SU-DHL-6 (cell line): ENCODE results near the gene EPHA4.

Experiments
- H2AFZ ChIP-seq: fragments of 200-600 bp; sonication (generic); 2 replicates; pipeline ENCODE4 v1.6.1; 2014; ENCODE audit warnings: low read depth, mild to moderate bottlenecking, moderate library complexity, mixed read lengths, antibody characterized with exemption, low read length; ENCODE audit not compliant: severe bottlenecking
- H3F3A ChIP-seq: fragments of 200-600 bp; shearing (Covaris generic); 2 replicates; pipeline ENCODE4 v1.6.0; 2016; ENCODE audit warnings: antibody characterized with exemption, mild to moderate bottlenecking; ENCODE audit not compliant: insufficient read depth
- H3K27ac ChIP-seq: fragments of 200-600 bp; sonication (generic); 2 replicates; pipeline ENCODE4 v1.5.1; 2016; ENCODE audit warnings: low read depth, mild to moderate bottlenecking, low read length, moderate library complexity, mixed read lengths
- H3K27me3 ChIP-seq: fragments of 200-600 bp; sonication (generic), shearing (Covaris generic); 2 replicates; pipeline ENCODE4 v1.6.0; 2014; ENCODE audit warnings: mild to moderate bottlenecking, low read length
- H3K36me3 ChIP-seq: fragments of 200-600 bp; sonication (generic); 2 replicates; pipeline ENCODE4 v1.6.1; 2014; ENCODE audit warnings: mild to moderate bottlenecking, low read length, mixed read lengths
- H3K4me2 ChIP-seq: fragments of 300-600, 200-600 bp; shearing (Covaris generic), sonication (generic); 2 replicates; pipeline ENCODE4 v1.6.0; 2014; ENCODE audit warnings: low read length, low read depth, mild to moderate bottlenecking; ENCODE audit not compliant: poor library complexity, severe bottlenecking
- H3K4me3 ChIP-seq: fragments of 200-600 bp; sonication (generic); 2 replicates; pipeline ENCODE4 v1.5.1; 2014; ENCODE audit warnings: antibody characterized with exemption, low read length, mild to moderate bottlenecking, mixed read lengths; ENCODE audit not compliant: insufficient read depth, poor library complexity, severe bottlenecking
- H3K79me2 ChIP-seq: fragments of 200-600 bp; sonication (generic); 2 replicates; pipeline ENCODE4 v1.6.1; 2014; ENCODE audit warnings: mild to moderate bottlenecking, low read length, moderate library complexity; ENCODE audit not compliant: insufficient read depth
- H3K9ac ChIP-seq: fragments of 200-600 bp; sonication (generic); 2 replicates; pipeline ENCODE4 v1.7.0; 2014; ENCODE audit warnings: mild to moderate bottlenecking, low read length
- H3K9me2 ChIP-seq: fragments of 200-600 bp; sonication (generic); replicated peaks from 2 replicates; pipeline ENCODE4 v1.6.1; 2014; ENCODE audit warnings: low read length; ENCODE audit not compliant: insufficient read depth
- H3K9me3 ChIP-seq: fragments of 200-600 bp; sonication (generic); 2 replicates; pipeline ENCODE4 v1.6.1; 2014; ENCODE audit warnings: low read length, mixed read lengths; ENCODE audit not compliant: insufficient read depth
- H4K20me1 ChIP-seq: fragments of 200-600 bp; sonication (generic); 2 replicates; pipeline ENCODE4 v1.6.1; 2014; ENCODE audit warnings: low read depth, mild to moderate bottlenecking, antibody characterized with exemption, low read length, moderate library complexity, mixed read lengths
- CTCF ChIP-seq: fragments of 200-600 bp; sonication (generic); IDR thresholded peaks from one replicate; pipeline ENCODE4 v1.5.1; 2017; ENCODE audit warnings: antibody characterized with exemption, mild to moderate bottlenecking, low read length, moderate library complexity; ENCODE audit not compliant: insufficient read depth, poor library complexity, severe bottlenecking
- EZH2phosphoT487 ChIP-seq: fragments of 200-600 bp; sonication (generic), shearing (Covaris generic); conservative IDR thresholded peaks from 2 replicates; pipeline ENCODE4 v1.6.1; 2018; ENCODE audit warnings: mild to moderate bottlenecking, antibody characterized with exemption, low read length, moderate library complexity, mixed read lengths

Gene EPHA4

GRCh38 chr2:221493391-221493790 is 78.7 kb downstream of the EPHA4 start:
- Histone ChIP-seq H3K4me2 (no peak overlapping the region), H3K27ac (no peak overlapping the region), H3K9me2 (no peaks in the 10 kb centered on the region), H4K20me1 (no peaks in the 10 kb centered on the region), H3K79me2 (no peaks in the 10 kb centered on the region), H3K36me3 (no peaks in the 10 kb centered on the region), H3K27me3 (no peaks in the 10 kb centered on the region), H3K9ac (no peak overlapping the region), H3K9me3 (no peaks in the 10 kb centered on the region), H3F3A (no peaks in the 10 kb centered on the region), H2AFZ (no peak overlapping the region), H3K4me3 (no peak overlapping the region)
- TF ChIP-seq EZH2phosphoT487 (no peak), CTCF (no peak)

GRCh38 chr2:221492636-221493035 is 79.5 kb downstream of the EPHA4 start:
- Histone ChIP-seq H3K4me3 (no peak overlapping the region), H3F3A (no peaks in the 10 kb centered on the region), H3K27ac (no peak overlapping the region), H3K9me2 (no peaks in the 10 kb centered on the region), H3K4me2 (no peak overlapping the region), H3K79me2 (no peaks in the 10 kb centered on the region), H3K27me3 (no peaks in the 10 kb centered on the region), H3K9me3 (no peaks in the 10 kb centered on the region), H3K9ac (no peak overlapping the region), H3K36me3 (no peaks in the 10 kb centered on the region), H2AFZ (no peak overlapping the region), H4K20me1 (no peaks in the 10 kb centered on the region)
- TF ChIP-seq EZH2phosphoT487 (no peak), CTCF (no peak)

- Histone ChIP-seq H3K27me3 (no peaks in the 10 kb centered on the region), H3K9me2 (no peaks in the 10 kb centered on the region), H2AFZ (no peak overlapping the region), H3K4me2 (no peak overlapping the region), H3K9ac (no peak overlapping the region), H3K79me2 (no peaks in the 10 kb centered on the region), H4K20me1 (no peaks in the 10 kb centered on the region), H3K4me3 (no peak overlapping the region), H3F3A (no peaks in the 10 kb centered on the region), H3K27ac (no peak overlapping the region), H3K9me3 (no peaks in the 10 kb centered on the region), H3K36me3 (no peaks in the 10 kb centered on the region)
- TF ChIP-seq EZH2phosphoT487 (no peak), CTCF (no peak)
Observed at GRCh38 chr2:221490506-221491060, 81.5 kb downstream of the EPHA4 start.
